NCI-H128 (cell line): ENCODE results near the gene SART3.
A peak's percentile ranks its signal among the peaks of the same experiment; 100 is the strongest.

Source experiments
- DNase-seq: peaks from one replicate; lab custom pipeline; 2025; ENCODE audit not compliant: unreplicated experiment; lab: John Stamatoyannopoulos, UW

SART3 gene, protein sequence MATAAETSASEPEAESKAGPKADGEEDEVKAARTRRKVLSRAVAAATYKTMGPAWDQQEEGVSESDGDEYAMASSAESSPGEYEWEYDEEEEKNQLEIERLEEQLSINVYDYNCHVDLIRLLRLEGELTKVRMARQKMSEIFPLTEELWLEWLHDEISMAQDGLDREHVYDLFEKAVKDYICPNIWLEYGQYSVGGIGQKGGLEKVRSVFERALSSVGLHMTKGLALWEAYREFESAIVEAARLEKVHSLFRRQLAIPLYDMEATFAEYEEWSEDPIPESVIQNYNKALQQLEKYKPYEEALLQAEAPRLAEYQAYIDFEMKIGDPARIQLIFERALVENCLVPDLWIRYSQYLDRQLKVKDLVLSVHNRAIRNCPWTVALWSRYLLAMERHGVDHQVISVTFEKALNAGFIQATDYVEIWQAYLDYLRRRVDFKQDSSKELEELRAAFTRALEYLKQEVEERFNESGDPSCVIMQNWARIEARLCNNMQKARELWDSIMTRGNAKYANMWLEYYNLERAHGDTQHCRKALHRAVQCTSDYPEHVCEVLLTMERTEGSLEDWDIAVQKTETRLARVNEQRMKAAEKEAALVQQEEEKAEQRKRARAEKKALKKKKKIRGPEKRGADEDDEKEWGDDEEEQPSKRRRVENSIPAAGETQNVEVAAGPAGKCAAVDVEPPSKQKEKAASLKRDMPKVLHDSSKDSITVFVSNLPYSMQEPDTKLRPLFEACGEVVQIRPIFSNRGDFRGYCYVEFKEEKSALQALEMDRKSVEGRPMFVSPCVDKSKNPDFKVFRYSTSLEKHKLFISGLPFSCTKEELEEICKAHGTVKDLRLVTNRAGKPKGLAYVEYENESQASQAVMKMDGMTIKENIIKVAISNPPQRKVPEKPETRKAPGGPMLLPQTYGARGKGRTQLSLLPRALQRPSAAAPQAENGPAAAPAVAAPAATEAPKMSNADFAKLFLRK

DNA sequence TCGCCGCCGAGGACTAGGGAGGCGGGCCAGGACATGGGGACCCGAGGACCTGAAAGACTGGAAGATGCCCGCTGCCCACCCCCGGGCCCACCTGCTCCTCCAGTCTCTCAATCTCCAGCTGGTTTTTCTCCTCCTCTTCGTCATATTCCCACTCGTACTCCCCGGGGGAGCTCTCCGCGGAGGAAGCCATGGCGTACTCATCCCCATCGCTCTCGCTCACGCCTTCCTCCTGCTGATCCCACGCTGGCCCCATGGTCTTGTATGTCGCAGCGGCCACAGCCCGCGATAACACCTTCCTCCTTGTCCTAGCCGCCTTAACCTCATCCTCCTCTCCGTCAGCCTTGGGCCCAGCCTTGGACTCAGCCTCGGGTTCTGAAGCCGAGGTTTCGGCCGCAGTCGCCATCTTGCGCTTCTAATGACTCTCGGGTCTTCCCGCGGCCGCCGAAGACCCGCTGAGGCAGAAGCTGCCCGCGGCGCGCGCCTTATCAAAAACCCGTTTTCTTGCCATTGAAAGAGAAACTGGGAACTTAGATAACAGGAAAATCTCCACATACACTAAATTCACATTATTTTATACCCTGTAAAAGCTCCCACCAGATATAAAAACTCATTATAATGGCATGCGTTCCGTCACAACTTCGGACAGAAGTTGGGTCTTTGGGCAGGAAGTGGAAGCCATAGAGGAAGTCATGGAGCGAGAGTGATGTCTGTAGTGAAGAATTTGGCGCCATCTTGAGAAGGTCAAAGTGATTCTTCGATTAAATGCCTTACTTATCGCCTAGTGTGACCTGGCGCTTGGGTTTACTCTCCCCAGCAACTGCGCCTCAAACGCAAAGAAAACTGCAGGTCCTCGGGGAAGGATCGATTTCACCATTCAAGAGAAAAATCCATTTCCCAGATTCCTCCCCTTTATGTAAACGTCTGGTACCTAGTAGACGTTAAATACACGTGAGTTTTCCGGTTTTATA is at the start of gene SART3:
Gene SART3 (minus strand): TSS at position 422 of the 968 bp plus-strand sequence. CDS start 19 bp downstream, at position 403.
- DNase-seq: peak; percentile 78

DNA sequence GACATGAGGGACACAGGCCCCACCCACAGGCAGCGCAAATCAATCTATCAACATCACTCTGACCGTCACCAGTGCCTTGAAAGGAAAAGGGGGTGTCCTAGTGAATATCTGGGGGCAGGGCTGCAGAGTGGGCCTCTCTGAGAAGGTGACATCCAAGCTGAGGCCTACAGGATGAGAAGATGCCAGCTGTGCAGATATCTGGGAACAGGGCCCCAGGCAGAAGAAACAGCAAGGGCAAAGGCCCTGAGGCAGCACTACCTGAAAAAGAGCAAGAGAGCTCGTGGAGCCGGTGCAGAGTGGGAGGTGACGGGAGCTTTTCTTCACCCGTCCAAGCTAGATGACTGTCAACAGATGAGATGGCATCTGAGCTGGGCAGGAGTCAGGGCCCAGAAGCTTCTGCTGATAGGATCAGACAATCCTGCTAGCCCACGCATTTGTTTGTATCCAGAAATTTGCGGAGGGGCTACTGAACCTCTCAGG is 49.4 kb upstream of the SART3 start:
- no peak for DNase-seq

DNA sequence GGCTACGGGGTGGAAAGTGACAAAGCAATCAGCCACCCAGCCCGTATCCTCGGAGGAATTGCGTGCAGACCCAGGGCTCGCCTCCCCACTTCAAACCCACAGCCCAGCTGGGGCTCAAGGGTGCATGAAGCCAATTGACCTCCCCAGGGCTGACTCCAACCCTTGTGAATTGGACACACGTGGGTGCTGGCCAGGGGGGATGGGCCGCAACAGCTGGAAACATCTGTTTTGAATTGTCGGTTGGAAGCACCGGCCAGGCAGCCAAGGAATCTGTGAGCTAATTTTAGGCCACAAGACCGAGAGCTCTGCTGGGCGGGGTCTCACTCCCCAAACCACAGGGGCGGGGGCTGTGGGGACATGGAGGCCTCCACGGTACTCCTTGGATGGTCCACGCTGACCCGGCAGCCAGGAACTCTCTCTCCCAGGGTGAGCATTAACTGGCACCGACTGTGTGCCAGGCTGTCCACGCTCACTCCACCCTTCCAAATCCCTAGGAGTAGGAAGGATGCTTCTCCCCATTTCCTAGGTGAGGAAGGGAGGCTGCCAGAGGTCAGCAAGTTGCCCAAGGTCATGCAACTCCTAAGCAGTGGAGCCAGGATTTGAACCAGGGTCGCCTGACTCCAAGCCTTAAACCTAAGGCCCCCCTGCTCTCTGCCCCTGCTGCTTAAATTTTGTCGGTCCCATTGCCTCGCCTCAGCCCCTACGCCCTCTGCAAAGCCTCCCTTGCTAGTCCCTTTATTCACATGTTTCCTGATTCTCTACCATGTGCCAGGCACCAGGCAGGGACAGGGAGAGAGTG is 48.8 kb upstream of the SART3 start:
- no peak for DNase-seq

DNA sequence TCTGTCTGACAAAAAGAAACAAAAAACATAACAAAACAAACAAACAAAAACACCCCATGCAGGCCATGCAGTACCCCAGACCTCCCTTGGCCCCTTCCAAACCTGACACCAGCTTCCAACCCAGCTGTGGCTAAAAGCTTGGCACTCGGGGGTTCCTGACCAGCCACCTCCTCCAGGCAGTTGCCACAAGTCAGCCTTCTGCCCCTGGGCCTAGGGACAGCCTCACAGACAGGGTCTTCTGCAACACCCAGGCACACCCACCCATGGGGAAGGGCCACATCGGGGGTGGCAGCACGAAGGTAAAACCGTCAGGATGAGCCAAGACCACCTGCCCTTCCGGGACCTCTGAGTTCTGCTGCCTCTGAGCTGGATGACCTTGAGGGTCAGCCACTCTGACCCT is 47.6 kb upstream of the SART3 start:
- no peak for DNase-seq

DNA sequence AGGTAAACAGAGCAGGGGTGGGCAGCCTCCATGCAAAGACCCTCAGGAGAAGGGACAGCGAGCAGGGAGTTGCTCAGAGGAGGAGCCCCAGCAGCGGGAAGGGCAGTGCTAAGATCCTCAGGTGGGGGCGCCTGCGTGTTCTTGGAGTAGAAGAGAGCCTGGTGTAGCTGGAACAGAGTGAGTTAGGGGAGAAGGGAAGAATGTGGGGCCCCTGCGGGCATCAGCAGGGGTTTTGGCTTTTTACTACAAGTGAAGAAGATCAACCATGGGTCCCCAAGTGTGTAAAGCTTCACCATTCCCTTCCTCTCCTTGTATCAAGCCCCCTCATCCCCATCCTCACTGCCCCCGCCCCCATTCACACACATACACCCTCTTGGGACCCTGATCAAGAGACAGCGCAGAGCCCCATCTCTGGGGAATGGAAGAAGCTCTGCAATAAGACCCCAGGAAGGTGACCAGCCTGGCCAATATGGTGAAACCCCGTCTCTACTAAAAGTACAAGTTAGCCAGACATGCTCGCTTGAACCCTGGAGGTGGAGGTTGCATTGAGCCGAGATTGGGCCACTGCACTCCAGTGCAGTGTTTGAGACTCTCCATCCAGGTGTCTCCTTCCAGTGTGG is 47.1 kb upstream of the SART3 start:
- no peak for DNase-seq

DNA sequence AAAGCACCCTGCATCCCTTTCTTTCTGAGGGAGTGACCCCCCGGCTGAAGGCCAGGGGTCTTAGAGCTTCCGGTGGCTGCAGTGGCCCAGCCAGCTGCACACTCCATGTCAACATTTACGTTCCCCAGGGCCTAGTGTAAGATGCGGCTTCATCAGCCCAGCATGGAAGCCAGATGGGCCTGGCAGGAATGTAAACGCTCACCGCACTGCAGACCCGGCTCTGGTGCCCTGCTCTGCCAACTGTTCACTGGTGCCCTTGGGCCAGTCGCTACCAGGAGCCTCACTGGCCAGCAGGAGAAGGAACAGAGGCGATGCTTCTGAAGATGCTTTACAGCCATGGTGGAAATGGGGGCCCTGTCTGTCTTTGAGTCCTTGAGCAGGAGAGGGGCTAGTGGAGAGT is 45.5 kb upstream of the SART3 start:
- DNase-seq: no peak

DNA sequence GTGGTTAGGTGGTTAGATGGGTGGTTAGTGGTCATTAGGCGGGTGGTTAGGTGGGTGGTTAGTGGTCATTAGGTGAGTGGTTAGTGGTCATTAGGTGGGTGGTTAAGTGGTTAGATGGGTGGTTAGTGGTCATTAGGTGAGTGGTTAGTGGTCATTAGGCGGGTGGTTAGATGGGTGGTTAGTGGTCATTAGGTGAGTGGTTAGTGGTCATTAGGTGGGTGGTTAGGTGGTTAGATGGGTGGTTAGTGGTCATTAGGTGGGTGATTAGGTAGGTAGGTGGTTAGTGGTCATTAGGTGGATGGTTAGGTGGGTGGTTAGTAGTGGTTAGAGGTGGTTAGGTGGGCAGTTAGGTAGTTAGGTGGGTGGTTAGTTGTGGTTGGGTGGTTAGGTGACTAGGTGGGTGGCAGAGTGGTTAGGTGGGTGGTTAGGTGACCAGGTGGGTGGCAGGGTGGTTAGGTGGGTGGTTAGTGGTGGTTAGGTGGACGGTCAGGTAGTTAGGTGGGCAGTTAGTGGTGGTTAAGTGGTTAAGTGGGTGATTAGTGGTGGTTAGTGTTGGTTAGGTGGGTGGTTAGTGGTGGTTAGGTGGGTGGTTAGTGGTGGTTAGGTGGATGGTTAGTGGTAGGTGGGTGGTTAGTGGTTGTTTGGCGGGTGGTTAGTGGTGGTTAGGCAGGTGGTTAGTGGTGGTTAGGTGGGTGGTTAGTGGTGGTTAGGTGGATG is 44.9 kb upstream of the SART3 start:
- no peak for DNase-seq

DNA sequence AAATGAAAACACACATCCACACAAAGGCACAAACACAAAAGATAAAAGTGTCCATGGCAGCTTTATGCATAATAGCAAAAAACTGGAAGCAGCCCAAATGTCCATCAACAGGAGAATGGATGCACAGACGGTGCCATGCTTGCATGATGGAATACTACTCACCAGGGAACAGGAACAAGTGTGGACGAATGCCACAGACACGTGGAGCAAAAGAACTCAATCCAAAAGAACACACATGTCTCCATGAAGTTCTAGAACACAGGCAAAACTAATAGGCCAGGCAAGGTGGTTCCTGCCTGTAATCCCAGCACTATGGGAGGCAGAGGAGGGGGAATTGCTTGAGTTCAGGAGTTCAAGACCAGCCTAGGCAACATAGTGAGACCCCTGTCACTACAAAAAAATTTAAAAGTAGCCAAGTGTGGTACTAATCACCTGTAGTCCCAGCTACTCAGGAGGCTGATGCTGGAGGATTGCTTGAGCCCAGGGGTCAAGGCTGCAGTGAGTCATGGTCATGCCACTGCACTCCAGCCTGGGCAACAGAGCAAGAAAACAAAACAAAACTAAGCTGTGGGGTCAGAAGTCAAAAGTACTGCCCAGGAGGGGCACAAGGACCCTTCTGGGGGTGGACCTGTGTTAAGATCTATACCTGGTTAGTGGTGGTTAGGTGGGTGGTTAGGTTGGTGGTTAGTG is 44.2 kb upstream of the SART3 start:
- DNase-seq: no peak

DNA sequence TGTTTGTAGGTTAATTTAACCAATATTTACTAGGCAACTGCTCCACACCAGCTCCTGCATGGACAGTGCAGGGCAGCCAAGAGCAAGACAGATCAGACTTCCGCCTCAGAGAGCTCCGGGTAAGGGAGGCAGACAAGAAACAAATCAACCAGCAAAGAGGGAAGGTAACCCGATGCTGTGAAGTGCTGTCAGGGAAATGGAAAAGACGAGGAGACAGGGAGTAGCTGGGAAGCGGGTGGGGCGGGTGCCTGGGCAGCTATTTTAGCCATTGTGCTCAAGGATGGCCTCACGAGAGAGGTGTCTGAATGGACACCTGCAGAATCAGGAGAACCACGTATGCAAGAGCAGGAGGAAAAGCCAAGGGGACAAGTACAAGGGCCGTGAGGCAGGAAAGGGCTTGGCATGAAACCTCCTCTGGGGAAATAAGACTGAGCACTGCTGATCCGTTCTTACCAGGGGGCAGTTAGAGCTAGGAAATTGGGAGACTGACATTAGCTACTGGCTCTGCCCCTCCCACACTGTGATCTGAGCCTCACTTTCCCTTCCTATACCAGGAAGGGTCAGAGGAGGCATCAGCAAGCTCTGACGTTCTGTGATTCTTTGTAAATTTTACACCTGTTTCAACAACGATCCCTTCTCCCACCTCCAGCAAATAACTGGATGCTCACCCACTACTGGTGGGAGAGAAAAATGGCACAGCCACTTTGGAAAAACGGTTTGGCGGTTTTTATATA is 43.4 kb upstream of the SART3 start:
- DNase-seq: no peak

DNA sequence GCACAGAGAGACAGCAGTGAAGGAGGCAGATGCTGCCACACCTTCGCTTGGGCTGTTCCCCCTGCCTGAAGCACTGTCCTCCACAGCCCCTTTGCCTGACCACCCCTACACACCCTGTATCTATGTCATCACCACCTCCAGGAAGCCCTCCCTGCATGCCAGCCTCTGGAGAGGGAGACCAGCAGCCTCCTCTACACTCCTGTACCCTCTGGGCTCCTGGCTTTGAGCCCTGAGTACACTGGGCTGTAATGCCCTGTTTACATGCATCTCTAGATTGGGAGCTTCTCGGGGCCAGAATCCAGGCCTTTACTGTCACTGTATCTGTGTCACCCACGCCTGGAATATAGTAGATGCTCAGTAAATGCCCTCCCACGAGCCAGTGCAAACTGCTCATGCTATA is 42.8 kb upstream of the SART3 start:
- no peak for DNase-seq

DNA sequence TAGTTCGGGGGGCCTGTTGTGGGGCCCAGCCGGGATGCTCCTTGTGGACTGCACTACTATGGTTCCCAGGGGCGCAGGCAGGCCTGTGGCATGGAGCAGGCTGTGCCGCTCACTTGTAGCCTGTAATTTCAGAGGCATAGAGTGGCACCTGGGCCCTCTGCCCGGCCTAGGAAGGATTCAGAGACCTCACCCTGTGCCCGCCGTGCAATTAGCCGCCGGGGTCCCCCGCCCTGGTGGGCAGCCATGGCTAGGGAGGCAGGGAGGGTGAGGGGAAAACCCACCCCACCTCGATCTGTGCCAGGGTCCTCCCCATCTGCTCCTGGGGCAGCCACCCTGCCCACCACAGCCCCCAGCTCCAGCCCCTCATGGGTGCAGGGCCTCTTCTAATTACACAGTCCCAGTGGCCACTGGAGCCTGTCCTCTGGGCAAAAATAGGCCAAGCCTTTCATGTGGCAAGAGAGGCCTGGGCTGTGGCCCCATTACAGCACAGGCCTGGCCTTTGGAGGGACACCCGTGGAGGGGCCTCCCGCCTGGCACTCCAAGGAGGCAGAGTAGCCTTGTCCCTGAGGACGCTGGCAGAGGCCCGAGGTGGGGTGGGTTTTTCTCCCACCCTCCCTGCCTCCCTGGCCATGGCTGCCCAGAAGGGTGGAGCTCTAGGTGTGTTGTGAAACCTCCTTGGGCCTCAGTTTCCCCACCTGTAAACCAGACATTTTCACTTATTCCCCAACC is 42.2 kb upstream of the SART3 start:
- no peak for DNase-seq

DNA sequence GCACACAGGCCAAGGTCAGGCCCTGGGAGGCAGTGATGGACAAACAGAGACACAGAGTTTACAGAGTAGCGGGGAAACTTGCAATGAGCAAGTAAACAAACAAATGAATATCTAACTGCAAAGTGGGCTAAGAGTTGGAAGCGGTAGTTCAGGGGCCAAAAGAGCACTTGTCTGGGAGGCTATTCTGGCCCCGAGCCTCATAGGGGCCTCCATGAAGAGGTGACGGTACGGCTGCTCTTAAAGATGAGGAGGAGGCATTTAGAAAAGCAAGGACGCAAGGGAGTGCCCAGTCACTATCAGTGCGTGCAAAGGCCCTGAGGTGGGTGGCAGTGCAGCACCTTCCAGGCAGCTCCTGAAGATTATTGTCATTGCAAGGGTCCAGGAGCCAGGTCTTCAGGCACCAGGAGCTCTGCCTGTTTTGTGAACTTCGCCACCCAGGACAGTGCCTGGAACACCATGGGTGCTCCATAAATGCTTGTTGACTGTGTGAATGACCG is 41.3 kb upstream of the SART3 start:
- DNase-seq: no peak

DNA sequence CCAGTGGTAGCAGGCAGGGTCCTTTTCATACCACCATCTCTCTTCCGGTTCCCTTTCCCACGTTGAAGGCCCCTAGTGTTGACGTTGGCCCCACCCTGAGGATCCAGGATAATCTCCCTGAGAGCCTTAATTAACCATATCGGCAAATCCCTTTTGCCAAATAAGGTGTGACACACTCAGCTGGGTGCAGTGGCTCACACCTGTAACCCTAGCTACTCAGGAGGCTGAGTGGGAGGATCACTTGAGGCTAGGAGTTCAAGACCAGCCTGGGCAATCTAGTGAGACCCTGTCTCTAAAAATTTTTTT is 39.7 kb upstream of the SART3 start:
- DNase-seq: no peak

DNA sequence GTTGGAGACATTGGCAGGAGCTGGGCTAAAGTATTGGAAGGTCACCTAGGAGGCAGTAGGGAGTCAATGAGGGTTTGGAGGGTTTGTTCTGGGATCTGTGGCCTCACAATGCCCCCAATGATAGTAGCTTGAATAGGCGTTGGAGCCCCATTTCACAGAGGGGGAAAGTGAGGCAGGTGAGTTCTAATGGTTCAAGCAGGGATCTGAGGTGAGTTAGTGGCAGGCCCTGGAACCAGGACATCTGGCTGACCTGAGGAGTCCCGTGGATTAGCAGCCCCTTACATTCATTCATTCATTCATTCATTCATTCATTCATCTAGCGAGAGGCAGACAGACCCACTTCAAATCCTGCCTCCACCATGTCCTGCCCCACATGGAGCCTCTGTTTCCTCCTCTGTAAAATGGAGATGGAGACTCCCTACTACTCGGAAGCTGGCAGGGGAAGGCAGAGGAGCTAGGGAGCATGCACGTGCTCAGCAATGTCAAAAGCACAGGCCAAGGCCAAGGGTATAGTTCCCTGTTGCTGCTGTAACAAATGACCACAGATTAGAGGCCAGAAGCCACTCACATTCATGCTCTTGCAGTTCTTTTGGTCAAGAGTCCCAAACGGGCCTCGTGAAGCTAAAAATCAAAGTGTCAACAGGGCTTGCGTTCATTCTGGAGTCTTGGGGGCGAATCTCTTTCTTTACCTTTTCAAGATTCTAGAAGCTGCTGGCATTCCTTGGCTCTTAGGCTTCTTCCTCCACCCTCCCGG is 39.2 kb upstream of the SART3 start:
- no peak for DNase-seq

DNA sequence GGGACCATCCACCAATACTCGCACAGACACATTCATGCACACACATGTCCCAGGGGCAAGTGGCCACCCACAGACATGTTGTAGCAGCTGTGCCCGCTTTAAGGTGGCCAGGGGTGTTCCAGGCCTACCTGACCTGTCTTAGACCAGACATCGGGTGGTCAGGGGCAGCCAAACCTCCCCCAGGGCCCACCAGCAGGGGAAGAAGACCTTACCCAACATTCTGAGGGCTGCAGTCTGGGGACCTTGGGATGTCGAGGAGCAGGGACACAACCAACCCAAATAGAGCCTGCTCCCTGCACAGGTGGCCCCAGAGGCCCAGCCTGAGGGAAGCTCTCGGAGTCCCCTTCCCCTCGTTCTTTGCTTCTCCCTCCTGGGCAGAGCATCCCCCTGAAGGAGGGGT is 38.6 kb upstream of the SART3 start:
- no peak for DNase-seq

DNA sequence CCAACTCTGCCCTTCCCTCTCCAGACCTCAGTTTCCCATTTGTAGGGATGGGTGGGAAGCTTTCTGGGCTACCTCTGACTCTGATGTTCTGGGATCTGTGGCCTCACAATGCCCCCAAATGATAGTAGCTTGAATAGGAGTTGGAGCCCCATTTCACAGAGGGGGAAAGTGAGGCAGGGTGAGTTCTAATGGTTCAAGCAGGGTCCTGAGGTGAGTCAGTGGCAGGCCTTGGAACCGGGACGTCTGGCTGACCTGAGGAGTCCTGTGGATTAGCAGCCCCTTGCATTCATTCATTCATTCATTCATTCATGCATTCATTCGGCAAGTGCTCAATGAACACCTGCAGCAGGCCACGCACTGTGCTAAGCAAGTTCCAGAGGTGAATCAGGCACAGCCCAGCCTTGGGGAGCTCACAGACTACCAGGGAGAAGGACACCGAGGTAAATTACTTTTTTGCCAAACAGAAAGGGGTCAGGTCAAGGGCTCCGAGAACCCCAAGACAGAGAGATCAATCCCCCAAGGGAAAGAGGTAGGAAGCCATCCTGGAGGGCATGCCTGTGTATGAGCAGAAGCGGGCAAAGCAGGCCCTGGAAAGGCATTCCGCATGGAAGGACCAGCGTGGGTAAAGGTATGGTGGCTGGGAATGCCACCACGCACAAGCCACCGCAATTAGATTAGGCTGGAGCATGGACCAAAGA is 37.7 kb upstream of the SART3 start:
- no peak for DNase-seq
